ENCODE data around the gene CDC27.
"Not testable (repeated sequence)": the region's sequence is repeated elsewhere in the genome, so short reads cannot be mapped to it uniquely, and the experiment has no call there.

The CDC27 gene

DNA sequence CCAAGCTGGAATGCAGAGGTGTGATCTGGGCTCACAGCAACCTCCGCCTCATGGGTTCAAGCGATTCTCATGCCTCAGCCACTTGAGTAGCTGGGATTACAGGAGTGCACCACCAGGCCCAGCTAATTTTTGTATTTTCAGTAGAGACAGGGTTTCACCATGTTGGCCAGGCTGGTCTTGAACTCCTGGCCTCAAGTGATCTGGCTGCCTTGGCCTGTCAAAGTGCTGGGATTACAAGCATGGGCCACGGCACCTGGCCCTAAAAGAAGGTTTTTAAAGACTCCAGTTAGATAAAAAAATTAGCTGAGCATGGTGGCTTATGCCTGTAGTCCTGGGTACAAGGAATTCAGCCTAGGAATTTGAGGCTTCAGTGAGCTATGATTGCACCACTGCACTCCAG is 62.3 kb downstream of the CDC27 start:
- not testable (repeated sequence) for DNase-seq

DNA sequence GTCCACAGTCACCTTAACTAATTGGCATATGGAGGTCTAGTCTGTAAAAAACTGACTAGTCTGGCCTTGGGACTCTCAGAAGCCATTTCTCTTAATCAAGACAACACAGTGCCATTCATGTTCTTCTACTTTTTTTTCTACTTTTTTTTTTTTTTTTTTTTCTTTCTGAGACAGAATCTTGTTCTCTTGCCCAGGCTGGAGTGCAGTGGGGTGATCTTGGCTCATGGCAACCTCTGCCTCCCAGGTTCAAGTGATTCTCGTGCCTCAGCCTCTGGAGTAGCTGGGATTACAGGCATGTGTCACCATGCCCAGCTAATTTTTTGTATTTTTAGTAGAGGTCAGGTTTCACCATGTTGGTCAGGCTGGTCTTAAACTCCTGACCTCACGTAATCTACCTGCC is 65.8 kb downstream of the CDC27 start:
- not testable (repeated sequence) for DNase-seq

DNA sequence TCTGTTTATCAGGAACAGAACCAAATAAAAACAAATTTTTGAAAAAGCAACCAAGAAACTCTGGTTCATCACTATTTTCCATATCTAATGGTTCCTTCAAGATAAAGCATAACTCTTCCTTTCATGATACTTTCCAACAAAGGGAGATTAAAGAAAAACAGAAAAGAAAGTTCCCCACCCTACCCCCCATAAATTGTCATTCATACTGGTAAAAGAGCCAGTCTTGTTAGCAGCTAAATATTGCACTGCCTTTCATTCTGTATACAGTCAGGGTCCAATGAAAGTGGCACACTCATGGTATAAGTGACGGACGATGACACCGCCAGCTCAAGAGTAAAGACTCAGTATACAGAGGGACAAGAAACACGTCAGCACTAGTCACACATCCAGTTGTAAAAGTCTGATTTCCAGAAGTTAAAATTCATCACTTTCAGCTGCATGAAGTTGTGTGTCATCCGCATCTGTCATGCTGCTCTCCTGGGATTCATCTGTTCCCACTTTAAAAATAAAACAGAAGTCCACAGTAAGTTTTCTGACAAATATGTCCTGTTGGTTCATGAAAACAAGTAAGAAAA is 68.5 kb downstream of the CDC27 start:
- no peak for DNase-seq

DNA sequence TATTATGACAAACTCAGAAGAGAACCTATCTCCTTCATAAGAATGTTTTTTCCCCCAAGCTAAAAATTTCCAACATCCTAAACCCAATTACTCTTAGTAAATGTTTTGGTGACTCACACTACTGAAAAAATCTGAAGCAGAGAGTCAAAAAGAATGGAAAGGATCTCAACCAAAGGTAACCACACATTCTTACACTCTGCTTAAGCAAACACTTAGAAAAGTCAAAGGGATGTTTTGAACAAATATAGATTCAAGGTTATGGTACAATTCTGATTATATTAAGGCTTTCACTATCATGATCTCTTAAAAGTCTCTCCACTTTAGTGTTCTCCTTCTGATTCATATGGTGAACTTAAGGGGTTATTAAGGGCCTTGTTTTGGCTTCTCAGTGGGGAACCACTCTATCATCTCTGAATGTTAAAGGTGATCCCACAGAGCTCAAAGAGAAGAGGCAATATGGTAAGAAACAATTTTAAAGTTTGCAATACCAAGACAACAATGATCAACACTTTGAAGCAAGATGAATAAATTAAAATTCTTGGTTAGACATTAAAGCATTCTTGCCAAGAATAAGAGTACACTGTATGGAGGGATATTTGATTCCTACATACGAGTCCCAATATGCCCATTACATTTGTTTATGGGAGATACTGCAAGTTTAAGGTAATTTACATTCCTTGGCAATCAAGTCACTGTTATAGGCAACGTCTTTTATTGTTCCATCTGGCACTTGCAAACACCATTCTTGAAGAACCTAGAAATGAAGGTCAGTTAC is 69.2 kb downstream of the CDC27 start:
- DNase-seq = no peak

DNA sequence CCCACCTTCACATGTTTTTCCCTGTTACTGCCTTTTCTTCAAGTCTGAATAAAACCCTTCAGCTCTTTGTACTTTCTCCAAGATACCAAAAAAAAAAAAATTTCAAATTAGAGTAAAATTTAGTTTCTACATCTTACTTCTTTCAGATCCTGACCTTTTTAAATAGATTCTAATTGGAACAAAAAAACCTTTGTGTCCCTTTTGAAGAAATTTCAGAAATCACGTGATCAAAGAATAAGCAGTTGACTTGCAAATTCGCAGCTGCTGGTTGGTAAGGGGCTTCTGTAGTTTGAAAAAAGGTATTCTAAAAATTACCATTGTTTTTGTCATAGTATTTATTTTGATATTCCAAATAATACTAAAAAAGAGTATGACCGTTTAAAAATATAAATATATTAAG is 71.7 kb downstream of the CDC27 start:
- no peak for DNase-seq

DNA sequence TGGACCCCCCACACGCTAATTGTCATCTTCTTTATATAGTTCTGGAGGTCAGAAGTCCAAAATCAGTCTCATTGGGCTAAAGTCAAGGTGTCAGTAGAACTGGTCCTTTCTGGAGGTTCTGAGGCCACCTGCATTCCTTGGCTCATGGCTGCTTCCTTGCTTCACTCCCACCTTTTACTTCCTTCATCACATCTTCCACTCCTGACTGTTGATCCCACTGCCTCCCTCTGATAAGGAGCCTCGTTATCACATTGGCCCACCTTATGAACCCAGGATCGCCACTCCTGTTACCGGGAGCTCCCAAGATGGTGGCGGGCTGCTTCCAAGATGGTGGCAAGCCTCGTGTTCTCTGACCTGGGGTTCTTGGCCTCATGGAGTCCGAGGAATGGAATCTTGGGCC is 83.0 kb downstream of the CDC27 start:
- no peak for DNase-seq

DNA sequence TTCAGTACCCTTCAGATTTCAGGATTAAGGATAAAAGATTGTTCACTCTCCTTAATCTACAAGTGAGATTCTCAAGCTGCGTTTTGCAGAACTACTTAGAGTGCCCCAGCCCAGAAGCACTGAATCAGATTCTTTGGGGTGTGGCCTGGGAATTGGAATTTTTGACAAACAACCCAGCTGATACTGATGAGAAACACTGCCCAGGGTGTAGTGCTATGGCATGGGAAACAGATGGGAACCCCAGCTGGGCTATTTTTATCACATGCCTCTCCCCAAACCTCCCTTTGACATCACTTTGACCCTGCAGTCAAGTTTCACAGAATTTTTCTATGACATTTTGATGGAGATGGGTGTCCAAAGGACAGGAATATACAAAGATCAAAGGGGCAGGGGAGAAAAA is 83.8 kb downstream of the CDC27 start:
- not testable (repeated sequence) for DNase-seq

DNA sequence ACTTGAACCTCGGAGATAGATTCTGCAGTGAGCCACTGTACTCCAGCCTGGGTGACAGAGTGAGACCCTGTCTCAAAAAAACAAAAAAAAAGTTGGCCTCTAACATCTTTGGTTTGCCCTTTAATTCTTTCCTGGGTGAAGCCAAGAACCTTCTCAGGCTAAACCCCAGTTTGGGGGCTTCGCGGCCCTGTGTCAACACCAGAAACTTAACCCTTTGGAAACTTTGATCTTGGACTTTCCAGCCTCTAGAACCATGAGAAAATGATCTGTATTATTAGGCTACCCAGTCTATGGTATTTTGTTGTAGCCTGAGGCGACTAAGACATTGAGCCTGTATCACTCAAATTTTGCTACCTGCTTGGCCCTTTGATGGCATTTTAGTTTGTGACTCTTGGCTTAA is 86.2 kb downstream of the CDC27 start:
- no peak for DNase-seq

DNA sequence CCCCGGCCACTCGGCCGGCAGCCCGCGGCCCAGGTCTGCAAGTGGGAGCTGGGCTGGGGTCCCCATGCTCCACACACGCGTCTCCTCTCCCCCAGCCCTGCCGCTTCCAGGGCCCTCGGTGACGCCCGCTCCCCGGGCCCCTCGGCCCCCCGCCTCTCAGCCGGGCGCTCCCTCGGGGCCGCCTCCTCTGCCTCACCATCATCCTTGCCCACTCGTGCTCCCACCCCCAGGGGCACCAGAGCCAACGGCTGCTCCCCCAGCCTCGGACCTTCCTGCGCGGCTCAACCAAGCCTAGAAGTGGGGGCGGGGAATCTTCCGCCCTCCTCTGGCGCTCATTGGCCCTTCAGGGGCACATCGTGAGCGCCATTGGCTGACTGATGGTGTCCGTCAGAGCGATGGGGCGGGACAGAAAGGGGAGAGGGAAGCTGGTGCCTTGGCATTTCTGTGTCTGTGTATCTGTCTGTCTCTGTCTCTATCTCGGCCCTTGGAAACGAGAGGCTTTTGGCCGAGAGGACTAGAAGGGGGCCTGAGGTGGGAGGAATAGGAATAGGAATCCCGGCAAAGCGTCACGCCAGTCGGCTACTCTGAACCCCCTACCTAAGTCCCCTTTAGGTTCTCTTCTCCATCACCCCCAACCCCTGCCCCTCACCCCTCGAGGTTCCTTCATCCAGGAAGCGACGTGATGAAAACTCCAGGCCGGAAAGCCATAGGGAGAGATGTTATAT is 88.9 kb downstream of the CDC27 start:
- DNase-seq = peak; percentile 82

DNA sequence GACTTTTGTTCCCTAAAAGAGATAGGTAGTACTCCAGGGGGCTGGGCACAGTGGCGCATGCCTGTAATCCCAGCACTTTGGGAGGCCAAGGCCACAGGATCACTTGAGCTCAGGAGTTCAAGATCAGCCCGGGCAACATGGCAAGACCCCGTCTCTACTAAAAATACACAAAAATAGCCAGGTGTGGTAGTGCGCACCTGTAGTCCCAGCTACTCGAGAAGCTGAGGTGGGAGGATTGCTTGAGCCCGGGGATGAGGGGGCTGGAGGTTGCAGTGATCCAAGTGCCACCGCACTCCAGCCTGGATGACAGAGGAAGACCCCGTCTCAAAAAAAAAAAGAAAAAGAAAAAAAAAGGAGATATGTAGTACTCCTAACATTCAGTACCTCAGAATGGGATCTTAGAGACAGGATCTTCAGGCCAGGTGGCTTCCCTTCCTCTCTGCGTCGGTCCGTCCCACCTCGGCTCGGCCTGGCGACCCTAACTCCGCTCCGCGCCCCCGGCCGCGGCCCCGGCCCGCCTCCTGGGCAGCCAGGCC is 89.6 kb downstream of the CDC27 start:
- no peak for DNase-seq

DNA sequence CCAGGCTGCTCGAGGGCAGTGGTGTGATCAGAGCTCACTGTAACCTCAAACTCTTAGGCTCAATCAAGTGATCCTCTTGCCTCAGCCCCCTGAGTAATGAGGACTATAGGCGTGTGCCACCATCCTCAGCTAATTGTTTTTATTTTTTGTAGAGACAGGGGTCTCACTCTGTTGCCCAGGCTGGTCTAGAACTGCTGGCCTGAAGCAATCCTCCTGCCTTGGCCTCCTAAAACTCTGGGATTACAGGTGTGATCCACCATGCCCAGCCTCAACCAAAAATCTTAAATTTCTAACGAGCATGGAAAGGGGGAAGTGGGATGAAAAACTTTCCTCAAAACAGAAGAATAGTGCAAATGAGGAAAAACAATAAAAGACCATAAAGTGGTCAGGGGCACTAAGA is 92.8 kb downstream of the CDC27 start:
- no peak for DNase-seq

DNA sequence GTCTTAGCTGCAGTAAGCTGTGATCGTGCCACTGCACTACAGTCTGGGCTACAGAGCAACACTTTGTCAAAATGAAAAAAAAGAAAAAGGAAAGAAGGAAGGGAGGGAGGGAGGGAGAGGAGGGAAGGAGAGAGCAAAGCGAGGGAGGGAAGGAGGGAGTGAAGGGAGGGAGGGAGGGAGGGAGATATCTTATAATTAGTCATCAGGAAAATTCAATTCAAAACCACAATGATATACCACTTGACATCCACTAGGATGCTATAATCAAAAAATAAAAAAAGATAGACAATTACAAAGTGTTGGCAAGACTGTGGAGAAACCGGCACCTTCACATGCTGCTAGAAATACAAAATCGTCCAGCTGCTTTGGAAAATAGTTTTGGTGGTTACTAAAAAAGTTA is 93.8 kb downstream of the CDC27 start:
- no peak for DNase-seq

DNA sequence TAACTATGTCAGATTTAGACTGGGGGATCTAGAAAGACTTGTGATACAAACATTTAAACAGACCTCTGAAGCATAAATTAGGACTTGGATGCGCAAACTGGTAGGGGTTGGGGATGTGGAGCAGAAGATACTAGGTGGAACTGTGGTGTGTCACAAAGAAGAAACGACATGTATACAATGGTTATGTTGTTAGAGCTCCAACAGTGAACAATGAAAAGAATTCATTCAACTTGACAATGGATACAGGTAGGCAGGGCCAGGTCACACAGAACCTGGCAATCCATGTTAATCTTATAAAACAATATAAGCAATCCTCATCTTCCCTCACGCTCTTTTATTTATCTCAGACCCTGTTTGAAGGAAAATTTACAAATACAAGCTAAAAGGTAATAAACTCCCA is 102.0 kb downstream of the CDC27 start:
- no peak for DNase-seq

DNA sequence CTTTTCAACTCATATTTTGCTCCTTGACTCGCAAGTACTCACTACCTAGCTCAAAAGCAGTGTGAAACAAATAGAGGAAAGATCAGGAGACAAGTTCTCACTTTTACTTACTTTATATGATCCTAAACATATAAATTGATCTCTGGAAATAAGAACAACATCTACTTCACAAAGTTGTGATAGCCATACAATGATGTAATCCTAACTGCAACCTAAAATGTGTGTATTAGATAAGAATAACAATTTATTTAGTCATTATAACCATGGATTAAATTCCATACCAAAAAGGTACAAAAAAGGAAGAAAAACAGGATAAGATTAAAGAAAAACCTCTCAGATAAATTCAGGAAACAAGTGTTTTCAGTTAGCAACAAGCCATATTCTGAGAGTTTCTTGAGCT is 103.4 kb downstream of the CDC27 start:
- no peak for DNase-seq

DNA sequence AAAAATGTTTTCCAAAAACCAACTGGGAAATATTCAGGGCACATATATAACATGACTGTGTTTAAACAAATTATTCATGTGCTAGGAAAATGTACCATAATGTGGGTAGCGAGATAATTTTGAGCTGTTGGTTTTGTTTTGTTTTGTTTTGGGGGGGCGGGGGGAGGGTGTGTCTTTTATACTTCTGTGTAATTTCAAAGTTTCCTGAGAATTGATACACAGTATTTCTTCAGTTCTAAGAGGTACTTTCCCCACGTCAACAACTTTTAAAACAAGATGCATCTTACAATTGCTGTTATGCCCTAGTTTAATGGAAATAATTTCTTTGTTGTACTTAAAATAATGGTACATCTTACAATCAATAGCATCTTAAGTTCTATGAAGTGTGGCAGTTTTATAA is 110.3 kb downstream of the CDC27 start:
- no peak for DNase-seq

DNA sequence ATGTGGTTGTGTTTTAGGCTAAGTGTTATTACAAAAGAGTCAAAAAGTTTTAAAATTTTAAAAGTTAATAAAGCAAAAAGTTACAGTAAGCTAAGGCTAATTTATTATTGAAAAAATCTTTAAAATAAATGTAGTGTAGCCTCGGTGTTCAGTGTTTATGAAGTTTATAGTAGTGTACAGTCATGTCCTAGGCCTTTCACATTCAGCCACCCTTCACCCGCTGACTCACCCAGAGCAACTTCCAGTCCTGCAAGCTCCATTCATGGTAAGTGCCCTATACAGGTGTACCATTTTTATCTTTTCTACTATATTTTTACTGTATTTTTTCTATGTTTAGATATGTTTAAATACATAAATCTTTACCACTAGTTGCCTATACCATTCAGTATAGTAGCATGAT is 111.5 kb downstream of the CDC27 start:
- no peak for DNase-seq

DNA sequence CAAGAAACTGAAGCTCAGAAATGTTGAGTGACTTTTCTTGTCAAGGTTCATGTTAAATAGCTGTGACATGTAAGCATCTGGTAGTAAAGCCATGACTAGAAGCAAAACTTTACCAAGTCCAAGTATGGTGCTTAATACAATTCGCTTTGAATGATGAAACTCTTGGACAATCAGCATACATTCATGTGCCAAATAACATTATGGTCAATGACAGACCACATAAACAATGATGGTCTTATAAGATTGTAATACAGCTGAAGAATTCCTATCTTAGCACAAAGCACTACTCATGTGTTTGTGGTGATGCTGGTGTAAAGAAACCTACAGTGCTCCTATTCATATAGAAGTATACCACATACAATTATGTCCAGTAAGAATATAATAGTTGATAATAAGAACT is 112.9 kb downstream of the CDC27 start:
- DNase-seq = no peak

DNA sequence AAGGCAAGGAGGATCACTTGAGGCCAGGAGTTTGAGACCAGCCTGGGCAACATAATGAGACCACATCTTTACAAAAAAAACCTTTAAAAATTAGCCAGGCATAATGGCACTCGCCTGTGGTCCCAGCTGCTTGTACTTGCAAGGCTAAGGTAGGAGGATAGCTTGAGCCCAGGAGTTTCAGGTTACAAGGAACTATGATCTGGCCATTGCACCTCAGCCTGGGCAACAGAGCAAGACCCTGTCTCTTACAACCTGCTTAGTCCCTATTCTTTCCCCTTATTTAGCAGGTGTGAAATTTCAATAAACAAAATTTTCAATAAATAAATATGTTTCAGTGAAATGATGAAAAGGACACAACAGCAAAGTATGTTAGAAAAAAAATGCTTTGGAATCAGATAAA is 114.7 kb downstream of the CDC27 start:
- not testable (repeated sequence) for DNase-seq

DNA sequence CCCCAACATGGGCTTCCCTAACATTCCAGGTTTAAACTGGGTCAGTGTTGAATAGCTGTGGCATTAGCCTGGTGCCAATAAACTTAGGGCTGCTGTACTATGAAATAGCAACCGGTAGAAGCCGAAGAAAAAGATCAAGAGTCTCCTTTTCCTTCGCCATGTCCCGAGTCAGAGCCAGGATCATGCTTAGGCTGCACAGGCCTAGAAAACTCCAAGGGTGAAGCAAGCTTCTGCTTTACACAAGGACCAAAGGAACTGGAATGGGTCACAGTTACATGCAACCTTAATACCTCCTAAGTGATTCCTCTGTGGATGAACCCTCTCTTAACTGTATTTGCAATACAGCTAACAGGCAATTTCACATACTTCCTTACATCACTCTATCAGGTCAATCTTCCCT is 115.5 kb downstream of the CDC27 start:
- not testable (repeated sequence) for DNase-seq

DNA sequence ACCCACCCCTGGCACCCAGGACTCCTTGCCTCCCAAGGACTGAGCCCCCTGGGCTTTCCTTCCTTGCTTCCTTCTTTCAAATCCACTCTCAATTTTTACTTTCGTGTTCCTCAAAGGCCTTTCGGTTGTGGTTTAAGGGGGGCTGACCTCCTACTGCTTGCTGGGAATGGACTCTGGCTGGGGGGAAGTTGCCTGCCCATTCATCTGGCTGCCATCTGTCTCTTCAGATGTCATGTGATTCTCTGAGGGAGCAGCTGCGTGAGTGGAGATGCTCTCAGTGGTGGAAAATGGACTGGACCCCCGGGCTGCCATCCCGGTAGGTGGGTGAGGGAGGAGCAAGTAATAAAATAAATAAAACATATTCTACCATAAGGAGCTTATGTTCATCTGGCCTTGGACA is 116.2 kb downstream of the CDC27 start:
- no peak for DNase-seq

DNA sequence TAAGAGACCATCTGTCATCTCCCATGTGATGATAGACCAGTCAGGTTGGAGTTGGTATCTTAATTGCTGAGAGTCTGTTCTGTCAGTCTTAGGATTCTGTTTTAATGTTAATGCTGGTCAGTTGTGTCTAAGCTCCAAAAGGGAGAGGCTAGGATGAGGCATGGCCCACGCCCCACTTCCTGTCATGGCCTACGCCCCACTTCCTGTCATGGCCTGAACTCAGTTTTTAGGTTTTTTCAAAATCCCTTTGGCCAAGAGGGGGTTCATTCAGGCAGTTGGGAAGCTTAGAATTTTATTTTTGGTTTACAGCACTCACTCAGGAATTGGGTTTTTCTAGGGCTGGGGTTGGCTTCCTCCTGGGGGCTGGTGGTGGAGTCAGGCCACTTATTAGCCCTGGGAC is 117.9 kb downstream of the CDC27 start:
- not testable (repeated sequence) for DNase-seq

DNA sequence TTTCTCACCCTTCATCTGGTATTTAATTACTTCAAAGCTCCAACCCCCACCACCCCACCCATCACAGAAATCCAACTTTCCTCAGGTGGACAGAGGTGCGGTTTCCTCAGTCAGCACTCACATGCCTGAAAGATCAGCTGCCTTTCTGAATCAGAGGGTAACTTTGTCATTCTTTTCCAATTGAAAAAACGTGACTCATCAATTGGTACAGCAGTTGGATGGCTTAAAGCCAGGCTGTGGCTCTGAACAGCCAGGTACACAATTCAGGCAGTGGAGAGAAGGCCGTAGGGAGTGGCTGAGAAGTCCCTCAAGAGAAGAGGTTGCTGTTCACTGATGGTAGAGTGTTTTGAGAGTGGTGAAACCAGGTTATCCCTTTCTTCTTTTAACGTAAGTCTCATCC is 118.8 kb downstream of the CDC27 start:
- not testable (repeated sequence) for DNase-seq

All from NCI-H1092 treated with DMSO at 0.1 percent for 48 hours (cell line).